GM12878 (cell line): ENCODE data around the gene PROP1. TPM values are rescaled to one million over a fixed set of nuclear protein-coding genes. Genes with fewer than 3 reads are reported as not detected.

Experiments used
- ATAC-seq: fragments of 200-7000 bp; cut with Tn5 transposase; 3 replicates; pipeline ENCODE4 v1.9.1; 2020; ENCODE audit warnings: mild to moderate bottlenecking, moderate library complexity
- BruUV-seq: library from RNA; stranded (reverse); fragments of 400-500 nt; replicated peaks from 2 replicates; lab custom pipeline; 2021; lab: Mats Ljungman, UMichigan
- CTCF ChIA-PET: fragments of 300-600 bp; sonication (Branson Sonifier 250); formaldehyde crosslinking; extraction: SDS; loops from one replicate; lab custom pipeline; 2021; ENCODE audit warnings: inconsistent platforms; lab: Yijun Ruan, JAX
- POLR2A ChIA-PET: fragments of 350-600 bp; formaldehyde crosslinking; extraction: SDS; loops from one replicate; lab custom pipeline; 2021; ENCODE audit warnings: inconsistent platforms; lab: Charles Lee
- RAD21 ChIA-PET: fragments of 300-600 bp; sonication (Branson Sonifier 250); formaldehyde crosslinking; loops from one replicate; lab custom pipeline; 2023; ENCODE audit warnings: antibody characterized with exemption; ENCODE audit not compliant: unreplicated experiment; lab: Charles Lee
- SMC1A ChIA-PET: fragments of 300-600 bp; sonication (Branson Sonifier 250); formaldehyde crosslinking; loops from one replicate; lab custom pipeline; 2023; ENCODE audit not compliant: unreplicated experiment, uncharacterized antibody; lab: Charles Lee
- DNase-seq: peaks from one replicate; pipeline ENCODE4 v3.0.0-alpha.2; 2011; ENCODE audit warnings: low read depth, low spot score
- FAIRE-seq: peaks from 3 replicates; lab custom pipeline; 2011; peaks lifted over from hg19 to GRCh38; lab: Jason Lieb, UNC
- H2AFZ ChIP-seq: 2 replicates; pipeline ENCODE4 v1.6.0; 2011; ENCODE audit warnings: low read depth, low read length, control low read depth; ENCODE audit not compliant: control insufficient read depth
- H3K27ac ChIP-seq: 2 replicates; pipeline ENCODE4 v1.5.1; 2011; ENCODE audit warnings: control low read depth; ENCODE audit not compliant: control insufficient read depth, insufficient read depth
- H3K27me3 ChIP-seq, 2 experiments: replicated peaks in 1 of 2; 2 replicates each; pipeline versions ENCODE4 v1.6.0 to v1.6.1; 2011; ENCODE audit warnings: low read length in 1 of 2; ENCODE audit not compliant: control insufficient read depth in 2 of 2, insufficient read depth in 2 of 2
- H3K36me3 ChIP-seq, 2 experiments: 2 replicates each; pipeline ENCODE4 v1.5.1; 2011; ENCODE audit warnings: low read length in 1 of 2; ENCODE audit not compliant: control insufficient read depth in 2 of 2, insufficient read depth in 2 of 2
- H3K4me1 ChIP-seq: 2 replicates; pipeline ENCODE4 v1.6.1; 2011; ENCODE audit warnings: mild to moderate bottlenecking, low read length, moderate library complexity, mixed read lengths; ENCODE audit not compliant: control insufficient read depth, insufficient read depth
- H3K4me2 ChIP-seq: 2 replicates; pipeline ENCODE4 v1.6.0; 2011; ENCODE audit warnings: control low read depth; ENCODE audit not compliant: control insufficient read depth, insufficient read depth
- H3K4me3 ChIP-seq: fragments of 200-600 bp; sonication (generic); 2 replicates; pipeline ENCODE4 v1.5.1; 2016
- H3K79me2 ChIP-seq: 2 replicates; pipeline ENCODE4 v1.6.0; 2011; ENCODE audit warnings: low read length; ENCODE audit not compliant: control insufficient read depth, insufficient read depth
- H3K9ac ChIP-seq: 2 replicates; pipeline ENCODE4 v1.8.0; 2011; ENCODE audit warnings: low read length, control low read depth, mixed read lengths; ENCODE audit not compliant: control insufficient read depth, insufficient read depth
- H3K9me3 ChIP-seq: replicated peaks from 3 replicates; pipeline ENCODE4 v1.5.1; 2011; ENCODE audit warnings: mild to moderate bottlenecking, low read length; ENCODE audit not compliant: control insufficient read depth, insufficient read depth
- H4K20me1 ChIP-seq: 2 replicates; pipeline ENCODE4 v1.6.0; 2011; ENCODE audit not compliant: control insufficient read depth, insufficient read depth
- CHD4 ChIP-seq: fragments of 200-600 bp; sonication (generic); IDR thresholded peaks from 2 replicates; pipeline ENCODE4 v1.6.1; 2016; ENCODE audit warnings: mild to moderate bottlenecking
- EGR1 ChIP-seq, 2 experiments: IDR thresholded peaks; 1 replicate in 1 of 2; 2 replicates in 1 of 2; pipeline ENCODE4 v1.6.1; 2011 to 2012; ENCODE audit warnings: low read depth in 2 of 2, low read length in 2 of 2, borderline replicate concordance in 1 of 2, mild to moderate bottlenecking in 1 of 2, moderate library complexity in 1 of 2
- ESRRA ChIP-seq: IDR thresholded peaks from 2 replicates; pipeline ENCODE4 v1.6.1; 2012; ENCODE audit warnings: mild to moderate bottlenecking, low read length, improper control_type of control experiment
- GATAD2B ChIP-seq: fragments of 450-650 bp; conservative IDR thresholded peaks from 2 replicates; pipeline ENCODE4 v1.6.1; 2017; ENCODE audit warnings: low read depth, mild to moderate bottlenecking, moderate library complexity
- IRF4 ChIP-seq: IDR thresholded peaks from 2 replicates; pipeline ENCODE4 v1.6.1; 2011; ENCODE audit warnings: low read depth, low read length
- MEF2A ChIP-seq: IDR thresholded peaks from 2 replicates; pipeline ENCODE4 v1.6.1; 2011; ENCODE audit warnings: low read depth, mild to moderate bottlenecking, low read length, moderate library complexity; ENCODE audit not compliant: insufficient read depth
- SIN3A ChIP-seq: IDR thresholded peaks from 2 replicates; pipeline ENCODE4 v1.6.1; 2012; ENCODE audit warnings: low read depth, low read length, improper control_type of control experiment
- SMAD5 ChIP-seq: IDR thresholded peaks from 2 replicates; pipeline ENCODE4 v1.6.1; 2016; ENCODE audit warnings: antibody characterized with exemption, low read depth
- SMARCA5 ChIP-seq: fragments of 450-650 bp; IDR thresholded peaks from 2 replicates; pipeline ENCODE4 v1.6.1; 2017; ENCODE audit warnings: mild to moderate bottlenecking
- ZNF207 ChIP-seq: fragments of 450-650 bp; IDR thresholded peaks from 2 replicates; pipeline ENCODE4 v1.6.1; 2014; ENCODE audit warnings: antibody characterized with exemption, mild to moderate bottlenecking, borderline replicate concordance
- ZNF24 ChIP-seq: fragments of 450-650 bp; IDR thresholded peaks from 2 replicates; pipeline ENCODE4 v1.6.1; 2017; ENCODE audit warnings: antibody characterized with exemption, mild to moderate bottlenecking
- WGBS: methylation state at CpG from one replicate; pipeline ENCODE4 v1.1.6; 2016; ENCODE audit warnings: low lambda C conversion rate; ENCODE audit not compliant: insufficient replicate concordance, insufficient coverage; ENCODE audit errors: missing lambda C conversion rate; 5-methylcytosine and 5-hydroxymethylcytosine counted together
- in situ Hi-C: fragments of 300-500 bp; cut with MboI; formaldehyde crosslinking; loops from 9 replicates; pipeline ENCODE4 v1.14.3; 2018; ENCODE audit warnings: mixed read lengths
- intact Hi-C: fragments of 100-400 bp; cut with micrococcal nuclease; formaldehyde crosslinking; loops from one replicate; pipeline ENCODE4 v1.14.2; 2022; ENCODE audit not compliant: unreplicated experiment
- polyA plus RNA-seq, 11 experiments: library from polyadenylated mRNA; depleted of rRNA in 4 of 11; unstranded in 6 of 11; stranded (reverse) in 5 of 11; fragments of >200 nt; fragmentation: Nextera tagmentation in 4 of 11; fragmentation: Illumina TruSeq in 1 of 11; extraction: Ambion mirVana in 4 of 11; extraction: Trizol in 1 of 11; gene quantifications; 1 replicate in 1 of 11; 2 replicates in 10 of 11; pipeline versions ENCODE4 v1.2.1 to v1.2.3, GENCODE V29; 2011 to 2016; ENCODE audit warnings: inconsistent platforms in 2 of 11, missing spikeins in 2 of 11, low read depth in 1 of 11
- total RNA-seq, 4 experiments: library from RNA; depleted of rRNA in 3 of 4; stranded (reverse); fragments of >200 nt in 3 of 4; fragmentation: Illumina TruSeq in 1 of 4; extraction: Trizol in 1 of 4; gene quantifications; 2 replicates each; pipeline versions ENCODE4 v1.2.1 to v1.2.3, GENCODE V29; 2013 to 2021

Gene PROP1
- total and polyA plus RNA-seq, 10 of the 15 experiments (the other 5 are each of a cell fraction or from before 2014, with no cell fraction given) = not detected

- TF ChIP-seq ESRRA (no peak), SIN3A (no peak), ZNF207 (no peak), SMAD5 (no peak), GATAD2B (no peak), ZNF24 (no peak), IRF4 (no peak), EGR1 (IDR thresholded peaks at IDR 0.05; ENCODE audit: borderline replicate concordance in 1 of 2, low read depth in 2 of 2, low read length in 2 of 2) (no peak), SMARCA5 (no peak), MEF2A (no peak), CHD4 (no peak)
- intact Hi-C loops (no loop called here), in situ Hi-C loops (no loop called here)
- no TSS peak for BruUV-seq
- Histone ChIP-seq H3K4me3 (no peak overlapping the region), H2AFZ (no peak overlapping the region), H4K20me1 (no peaks in the 10 kb centered on the region), H3K36me3 (no peaks in the 10 kb centered on the region), H3K27me3 (no peaks in the 10 kb centered on the region), H3K27ac (no peak overlapping the region), H3K79me2 (no peaks in the 10 kb centered on the region), H3K4me2 (no peak overlapping the region), H3K4me1 (no peaks in the 10 kb centered on the region), H3K9ac (no peak overlapping the region), H3K9me3 (no peaks in the 10 kb centered on the region)
- CTCF ChIA-PET = no interaction called here
- RAD21 ChIA-PET = no interaction called here
- SMC1A ChIA-PET = no interaction called here
- FAIRE-seq = no peak
- ATAC-seq = no peak
- POLR2A ChIA-PET = interaction anchor here (0.6 kb wide), 1 partner anchor 462 kb away, joined by 3 read pairs; no protein-coding TSS in a partner anchor
- 44% methylated on average over 8 of the region's 8 CpGs for WGBS
- no peak for DNase-seq
These were observed 27.3 kb downstream of the PROP1 start for GRCh38 chr5:177968661-177969211.
